PC-9 (cell line): ENCODE data around the gene SIPA1L3.

ENCODE experiments used
- EZH2 ChIP-seq: fragments of 200-600 bp; sonication (generic); IDR thresholded peaks from 2 replicates; pipeline ENCODE4 v1.8.0; 2017; ENCODE audit warnings: antibody characterized with exemption, low read depth
- TF ChIP-seq, protein P1 (sequence below): fragments of 200-600 bp; sonication (generic); conservative IDR thresholded peaks from 2 replicates; pipeline ENCODE4 v1.6.1; 2017; ENCODE audit warnings: mixed run types, antibody characterized with exemption, mild to moderate bottlenecking, moderate library complexity

- TF ChIP-seq, protein P1, sequence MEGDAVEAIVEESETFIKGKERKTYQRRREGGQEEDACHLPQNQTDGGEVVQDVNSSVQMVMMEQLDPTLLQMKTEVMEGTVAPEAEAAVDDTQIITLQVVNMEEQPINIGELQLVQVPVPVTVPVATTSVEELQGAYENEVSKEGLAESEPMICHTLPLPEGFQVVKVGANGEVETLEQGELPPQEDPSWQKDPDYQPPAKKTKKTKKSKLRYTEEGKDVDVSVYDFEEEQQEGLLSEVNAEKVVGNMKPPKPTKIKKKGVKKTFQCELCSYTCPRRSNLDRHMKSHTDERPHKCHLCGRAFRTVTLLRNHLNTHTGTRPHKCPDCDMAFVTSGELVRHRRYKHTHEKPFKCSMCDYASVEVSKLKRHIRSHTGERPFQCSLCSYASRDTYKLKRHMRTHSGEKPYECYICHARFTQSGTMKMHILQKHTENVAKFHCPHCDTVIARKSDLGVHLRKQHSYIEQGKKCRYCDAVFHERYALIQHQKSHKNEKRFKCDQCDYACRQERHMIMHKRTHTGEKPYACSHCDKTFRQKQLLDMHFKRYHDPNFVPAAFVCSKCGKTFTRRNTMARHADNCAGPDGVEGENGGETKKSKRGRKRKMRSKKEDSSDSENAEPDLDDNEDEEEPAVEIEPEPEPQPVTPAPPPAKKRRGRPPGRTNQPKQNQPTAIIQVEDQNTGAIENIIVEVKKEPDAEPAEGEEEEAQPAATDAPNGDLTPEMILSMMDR = peak; percentile 69
- no peak for TF ChIP-seq EZH2
Observed at GRCh38 chr19:38142176-38143035, 235.4 kb downstream of the SIPA1L3 start.
